ENCODE measurements around the gene MALL.
"Not testable (repeated sequence)": the region's sequence is repeated elsewhere in the genome, so short reads cannot be mapped to it uniquely, and the experiment has no call there.

The MALL gene

DNA sequence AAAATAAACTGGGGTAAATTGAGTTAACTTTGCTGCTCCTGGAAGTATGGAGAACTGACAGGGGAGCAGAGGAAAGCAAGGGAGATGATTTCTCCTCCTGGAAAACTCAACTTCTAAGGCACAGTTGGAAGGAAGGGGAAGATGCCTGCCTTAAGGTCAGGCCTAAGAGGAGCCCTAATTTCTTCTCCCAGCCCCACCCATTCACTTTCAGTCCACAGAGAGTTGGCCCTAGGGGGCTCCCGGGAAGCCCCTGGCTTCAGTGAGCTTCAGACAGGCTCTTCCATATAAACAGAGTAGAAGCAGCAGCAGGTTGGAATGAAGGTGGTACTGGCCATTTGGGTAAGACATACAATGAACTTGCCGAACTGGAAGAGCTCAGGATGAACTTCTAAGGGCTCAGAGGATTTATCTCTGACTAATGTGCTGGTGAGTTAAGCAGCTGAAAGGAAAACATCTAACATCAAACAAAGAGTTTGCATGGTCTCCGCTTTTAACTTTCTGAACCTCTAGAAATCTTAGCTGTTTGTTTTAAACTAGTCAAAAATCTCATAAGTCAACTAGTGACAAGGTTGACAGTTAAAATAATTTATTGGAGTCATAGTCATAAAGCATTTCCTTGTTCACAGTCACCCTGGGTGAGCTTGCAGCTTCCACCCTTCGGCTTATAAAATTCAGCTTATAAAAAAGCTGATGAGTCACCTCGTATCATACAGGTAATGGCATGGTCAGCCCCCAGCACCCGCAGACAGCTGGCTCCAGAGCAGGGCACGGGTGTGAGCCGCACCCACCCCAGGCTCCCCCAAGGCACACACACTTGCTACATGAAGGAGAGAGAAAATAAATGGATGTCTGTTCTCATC lies 9.8 kb downstream of the MALL start:
- TF ChIP-seq TAF1 (IDR thresholded peaks at IDR 0.05; ENCODE audit: low read depth, low read length) (no peak), POLR2A (IDR thresholded peaks at IDR 0.05; ENCODE audit: low read depth, low read length) (no peak), SPI1 (IDR thresholded peaks at IDR 0.05; ENCODE audit: low read depth, low read length) (no peak), PAX5 (IDR thresholded peaks at IDR 0.05; ENCODE audit: insufficient read depth, low read length, severe bottlenecking) (no peak)
- FAIRE-seq = no peak

DNA sequence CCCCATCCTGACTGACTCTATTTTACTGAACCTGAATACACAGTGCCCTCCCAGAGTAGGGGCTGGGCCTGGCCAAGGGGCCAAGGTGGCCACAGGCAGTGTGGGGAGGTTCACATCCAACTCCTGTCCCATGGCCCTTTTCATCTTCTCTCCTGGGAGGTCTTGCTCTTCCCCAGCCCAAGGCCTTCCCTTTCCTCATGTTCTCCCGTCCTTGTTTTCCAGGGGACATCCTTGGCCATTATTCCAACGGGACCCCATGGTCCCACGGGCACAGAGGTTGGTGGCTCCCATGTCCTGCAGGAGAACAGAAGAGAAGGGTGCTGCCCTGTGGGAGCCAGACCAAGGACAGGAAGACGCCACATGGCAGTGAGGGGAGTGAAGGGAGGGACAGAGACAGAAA lies 10.4 kb downstream of the MALL start:
- TF ChIP-seq POLR2AphosphoS5 (IDR thresholded peaks at IDR 0.05; ENCODE audit: low read depth, low read length) = no peak
- no peak for FAIRE-seq

More for the DNA sequence above, 9.8 kb downstream of the MALL start:
- no peak for DNase-seq (ENCODE audit: insufficient read length, low spot score)

GRCh38 chr2:110104025-110104771 lies 11.4 kb downstream of the MALL start:
- no peak for FAIRE-seq
- no peak for TF ChIP-seq POLR2A (IDR thresholded peaks at IDR 0.05; ENCODE audit: low read depth, low read length)
- no peak for TF ChIP-seq PAX5 (IDR thresholded peaks at IDR 0.05; ENCODE audit: insufficient read depth, low read length, severe bottlenecking)
- TF ChIP-seq POLR2AphosphoS5 (IDR thresholded peaks at IDR 0.05; ENCODE audit: low read depth, low read length) = no peak
- no peak for TF ChIP-seq TAF1 (IDR thresholded peaks at IDR 0.05; ENCODE audit: low read depth, low read length)
- no peak for TF ChIP-seq POU2F2 (IDR thresholded peaks at IDR 0.05; ENCODE audit: low read depth, low read length)
- TF ChIP-seq SPI1 (IDR thresholded peaks at IDR 0.05; ENCODE audit: low read depth, low read length) = no peak
- no peak for DNase-seq (ENCODE audit: insufficient read length, low spot score)

More for the DNA sequence above, 10.4 kb downstream of the MALL start:
- DNase-seq (ENCODE audit: insufficient read length, low spot score) = no peak

DNA sequence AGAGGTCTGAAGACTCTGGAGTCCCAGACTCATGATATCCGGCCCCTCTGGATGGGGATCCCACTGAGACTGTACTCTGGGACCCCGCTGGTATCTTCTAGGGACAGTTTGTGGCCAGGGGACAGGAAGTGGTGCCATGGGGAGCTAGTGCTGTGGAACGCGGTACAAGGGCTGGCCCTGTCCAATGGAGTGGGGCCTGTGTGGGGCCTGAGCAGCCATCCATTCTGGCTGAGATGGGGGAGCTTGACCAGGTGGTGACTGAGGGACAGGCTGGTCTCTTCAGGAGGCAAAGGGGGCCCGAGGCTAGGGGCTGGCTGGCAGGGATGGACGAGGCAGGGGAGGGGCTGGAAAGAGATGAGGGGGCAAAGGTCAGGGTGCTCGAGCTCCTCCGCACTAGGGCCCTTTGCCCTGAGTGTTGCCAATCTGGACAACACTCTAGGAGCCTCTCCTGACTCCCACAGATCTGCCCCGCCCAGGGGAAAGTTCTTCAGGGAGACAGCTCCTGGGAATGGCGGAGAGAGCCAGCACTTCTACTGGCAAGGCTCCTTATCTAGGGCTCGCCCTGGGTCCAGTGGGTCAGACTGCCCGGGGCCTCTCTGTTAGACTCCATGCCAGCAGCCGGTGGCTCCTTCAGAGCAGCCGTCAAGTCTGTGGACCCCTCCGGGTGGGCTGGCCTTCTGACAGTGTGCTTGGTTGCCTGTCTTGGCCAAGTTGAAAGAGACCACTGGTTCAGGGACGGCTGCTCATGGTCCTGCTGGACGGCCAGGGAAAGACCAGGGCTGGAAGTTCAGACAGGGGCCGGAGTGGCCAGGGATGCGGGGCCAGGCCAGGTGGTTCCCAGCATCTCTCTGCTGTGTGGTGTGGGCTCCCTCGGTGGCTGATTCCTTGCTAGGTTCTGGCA lies 12.3 kb downstream of the MALL start:
- DNase-seq (ENCODE audit: insufficient read length, low spot score) (no peak), FAIRE-seq (no peak)
- TF ChIP-seq TAF1 (IDR thresholded peaks at IDR 0.05; ENCODE audit: low read depth, low read length) (no peak), PAX5 (IDR thresholded peaks at IDR 0.05; ENCODE audit: insufficient read depth, low read length, severe bottlenecking) (no peak), POU2F2 (IDR thresholded peaks at IDR 0.05; ENCODE audit: low read depth, low read length) (no peak), POLR2A (IDR thresholded peaks at IDR 0.05; ENCODE audit: low read depth, low read length) (no peak), SPI1 (IDR thresholded peaks at IDR 0.05; ENCODE audit: low read depth, low read length) (no peak), POLR2AphosphoS5 (IDR thresholded peaks at IDR 0.05; ENCODE audit: low read depth, low read length) (no peak)

GRCh38 chr2:110101901-110102803 lies 13.5 kb downstream of the MALL start:
- DNase-seq (ENCODE audit: insufficient read length, low spot score) = no peak
- TF ChIP-seq POLR2A (IDR thresholded peaks at IDR 0.05; ENCODE audit: low read depth, low read length) = no peak
- no peak for TF ChIP-seq SPI1 (IDR thresholded peaks at IDR 0.05; ENCODE audit: low read depth, low read length)
- TF ChIP-seq POU2F2 (IDR thresholded peaks at IDR 0.05; ENCODE audit: low read depth, low read length) = no peak
- no peak for TF ChIP-seq TAF1 (IDR thresholded peaks at IDR 0.05; ENCODE audit: low read depth, low read length)
- TF ChIP-seq POLR2AphosphoS5 (IDR thresholded peaks at IDR 0.05; ENCODE audit: low read depth, low read length) = no peak
- TF ChIP-seq PAX5 (IDR thresholded peaks at IDR 0.05; ENCODE audit: insufficient read depth, low read length, severe bottlenecking) = no peak
- no peak for FAIRE-seq

DNA sequence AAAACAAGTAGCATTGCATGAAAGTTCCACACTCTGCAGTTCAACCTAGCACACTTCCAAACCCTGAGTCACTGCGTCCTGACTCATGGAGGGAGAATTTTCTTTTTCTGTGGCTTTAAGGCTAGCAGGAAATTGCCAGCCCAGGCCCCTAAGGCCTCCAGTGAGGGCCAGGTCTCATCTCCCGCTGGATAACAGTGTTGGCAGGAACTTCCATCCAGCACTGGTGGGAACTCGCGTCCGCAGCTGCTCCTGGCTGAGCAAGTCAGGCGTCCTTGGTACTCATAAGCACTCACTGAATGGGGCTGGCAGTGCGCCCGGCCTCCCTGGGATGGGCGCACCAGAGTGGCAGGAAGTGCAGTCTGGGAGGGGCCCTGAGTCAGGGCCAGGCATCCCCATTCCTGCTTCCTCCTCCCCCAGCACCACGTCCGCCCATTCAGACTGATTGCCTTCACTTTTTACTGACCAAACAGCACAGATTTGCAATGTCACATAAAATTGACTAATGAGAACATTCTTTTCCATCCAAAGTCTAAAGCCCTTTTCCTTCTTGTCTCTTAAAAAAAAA lies 14.3 kb downstream of the MALL start:
- DNase-seq (ENCODE audit: insufficient read length, low spot score) (no peak), FAIRE-seq (no peak)
- TF ChIP-seq TAF1 (IDR thresholded peaks at IDR 0.05; ENCODE audit: low read depth, low read length) (no peak), PAX5 (IDR thresholded peaks at IDR 0.05; ENCODE audit: insufficient read depth, low read length, severe bottlenecking) (no peak), POLR2A (IDR thresholded peaks at IDR 0.05; ENCODE audit: low read depth, low read length) (no peak), POU2F2 (IDR thresholded peaks at IDR 0.05; ENCODE audit: low read depth, low read length) (no peak), SPI1 (IDR thresholded peaks at IDR 0.05; ENCODE audit: low read depth, low read length) (no peak), POLR2AphosphoS5 (IDR thresholded peaks at IDR 0.05; ENCODE audit: low read depth, low read length) (no peak)

- not testable (repeated sequence) for FAIRE-seq; DNase-seq (ENCODE audit: insufficient read length, low spot score)
These were observed 14.7 kb downstream of the MALL start for GRCh38 chr2:110100880-110101279.

DNA sequence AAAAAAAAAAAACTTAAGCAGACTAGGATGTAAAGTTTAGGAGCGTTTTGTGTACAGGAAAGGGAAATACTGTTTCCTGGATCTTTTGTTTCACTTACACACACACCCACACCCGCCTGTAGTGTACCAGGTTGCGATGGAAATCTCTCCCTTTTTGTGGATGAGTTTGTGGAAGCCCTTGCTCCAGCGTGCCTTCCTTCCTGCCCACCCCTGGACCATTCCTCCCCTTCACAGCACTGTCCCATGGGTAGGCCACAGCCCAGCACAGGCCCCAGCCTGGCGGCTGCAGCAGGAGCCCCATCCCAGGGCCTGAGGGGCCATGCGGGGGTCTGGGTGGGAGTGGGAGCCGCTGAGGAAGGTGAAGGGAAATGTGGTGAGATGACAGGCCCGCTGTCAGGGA lies 15.1 kb downstream of the MALL start:
- FAIRE-seq = no peak
- no peak for DNase-seq (ENCODE audit: insufficient read length, low spot score)
- TF ChIP-seq TAF1 (IDR thresholded peaks at IDR 0.05; ENCODE audit: low read depth, low read length) = no peak
- TF ChIP-seq POLR2AphosphoS5 (IDR thresholded peaks at IDR 0.05; ENCODE audit: low read depth, low read length) = no peak
- no peak for TF ChIP-seq PAX5 (IDR thresholded peaks at IDR 0.05; ENCODE audit: insufficient read depth, low read length, severe bottlenecking)
- TF ChIP-seq POU2F2 (IDR thresholded peaks at IDR 0.05; ENCODE audit: low read depth, low read length) = no peak
- TF ChIP-seq SPI1 (IDR thresholded peaks at IDR 0.05; ENCODE audit: low read depth, low read length) = no peak
- TF ChIP-seq POLR2A (IDR thresholded peaks at IDR 0.05; ENCODE audit: low read depth, low read length) = no peak
